Psoas muscle (tissue), 8 donors: ENCODE measurements around the gene TCP11L2. TPM values are rescaled to one million over a fixed set of nuclear protein-coding genes. Genes with fewer than 3 reads are reported as not detected.

Experiments used
- ATAC-seq, 4 donors: fragments of 200-7000 bp; cut with Tn5 transposase; one replicate each; pipeline ENCODE4 v1.9.1; 2020; ENCODE audit warnings: moderate library complexity in 3 of 4, mild to moderate bottlenecking in 2 of 4
- DNase-seq, 2 donors: peaks; one replicate each; pipeline ENCODE4 v3.0.0-alpha.2; 2020
- H3K27ac ChIP-seq: fragments of 200-600 bp; one replicate; pipeline ENCODE4 v1.8.0; 2022
- H3K27me3 ChIP-seq, 3 donors: fragments of 200-600 bp in 1 of 3; one replicate each; pipeline versions ENCODE4 v1.6.1 to v1.8.0; 2013 to 2022; ENCODE audit warnings: low read length in 2 of 3, mild to moderate bottlenecking in 2 of 3, moderate library complexity in 1 of 3; ENCODE audit not compliant: insufficient read depth in 3 of 3
- H3K36me3 ChIP-seq, 2 donors: fragments of 200-600 bp in 1 of 2; one replicate each; pipeline versions ENCODE4 v1.6.1 to v1.8.0; 2013 to 2022; ENCODE audit warnings: low read depth in 1 of 2, mild to moderate bottlenecking in 1 of 2, moderate library complexity in 1 of 2; ENCODE audit not compliant: insufficient read depth in 1 of 2
- H3K4me1 ChIP-seq: fragments of 200-600 bp; one replicate; pipeline ENCODE4 v1.8.0; 2022
- H3K4me3 ChIP-seq: fragments of 200-600 bp; one replicate; pipeline ENCODE4 v1.8.0; 2022; ENCODE audit warnings: mild to moderate bottlenecking
- H3K9me3 ChIP-seq: fragments of 200-600 bp; one replicate; pipeline ENCODE4 v1.8.0; 2022
- CTCF ChIP-seq: fragments of 200-600 bp; IDR thresholded peaks from one replicate; pipeline ENCODE4 v1.8.0; 2022; ENCODE audit warnings: antibody characterized with exemption
- WGBS, 3 donors: extraction: QIAGEN DNeasy Blood & Tissue Kit; methylation state at CpG; one replicate each; pipeline versions ENCODE4 v1.1.6 to v1.1.7; 2013; 5-methylcytosine and 5-hydroxymethylcytosine counted together
- intact Hi-C, 2 donors: fragments of 100-400 bp; cut with DNase I; formaldehyde crosslinking; loops; one replicate each; pipeline versions ENCODE4 v1.11.0 to v1.14.2; 2022
- polyA plus RNA-seq, 3 donors: library from polyadenylated mRNA; stranded (reverse); fragments of 200-250 nt; gene quantifications; one replicate each; pipeline ENCODE4 v1.2.3, GENCODE V29; 2013
- total RNA-seq, 4 donors: library from RNA; stranded (reverse); fragmentation: NEBNext Ultra II Directional in 2 of 4; extraction: Animal tissue kit (Norgen Biotek cat#: 25700) in 2 of 4; gene quantifications; one replicate each; pipeline versions ENCODE4 v1.2.1 to v1.2.4, GENCODE V29; 2021 to 2023
- donor health status: healthy with polysubstance abuse.
- donor health status: DM: no; HTN: no; CAD: no; lungs with moderate emphysema.
- donor health status: Bipolar disorder and iron deficiency.
- donor health status: healthy.
- donor health status: DM: yes; HTN: yes; CAD: no.
- donor health status: DM: no; HTN: no; CAD: no.
- donor health status: DM: no; HTN: no; CAD: no.
- donor health status: DM: yes; HTN: yes; CAD: no.

TCP11L2 gene
- total and polyA plus RNA-seq, 7 donors = 3.9 to 63.1 (median 26.7) TPM

DNA sequence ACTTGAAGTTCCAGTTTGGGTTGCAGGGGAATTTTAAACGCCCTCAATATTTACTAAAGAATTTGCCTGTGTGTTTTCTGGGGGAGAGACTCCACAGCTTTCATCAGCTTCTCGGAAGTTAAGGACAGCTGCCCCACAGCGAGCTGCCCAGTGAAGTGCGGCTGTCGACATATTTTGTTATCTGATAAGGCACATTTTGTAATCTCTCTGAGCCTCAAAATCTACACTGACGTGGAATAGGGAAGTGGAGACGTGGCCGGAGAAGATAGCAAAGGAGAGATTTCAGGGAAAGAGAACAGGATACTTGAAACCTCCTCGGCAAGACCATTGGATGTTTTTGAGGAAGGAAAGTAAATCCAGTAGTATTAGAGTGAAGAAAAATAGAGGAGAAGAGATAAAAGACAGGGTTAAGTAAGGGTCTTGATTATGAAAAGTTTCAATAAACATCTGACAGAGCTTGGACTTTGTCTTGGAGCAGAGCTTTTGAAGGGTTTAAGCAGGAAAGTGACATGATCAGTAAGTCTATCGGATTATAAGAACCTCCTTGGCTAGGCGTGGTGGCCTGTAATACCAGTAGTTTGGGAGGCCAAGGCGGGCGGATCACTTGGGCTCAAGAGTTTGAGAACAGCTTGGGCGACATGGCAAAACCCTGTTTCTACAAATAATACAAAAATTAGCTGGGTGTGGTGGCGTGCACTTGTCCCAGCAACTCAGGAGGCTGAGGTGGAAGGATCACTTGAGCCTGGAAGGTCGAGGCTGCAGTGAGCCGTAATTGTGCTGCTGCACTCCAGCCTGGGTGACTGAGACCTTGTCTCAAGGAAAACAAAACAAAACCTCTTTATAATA is 56.1 kb downstream of the TCP11L2 start:
- H3K27me3 ChIP-seq = no peaks in the 10 kb centered on the region
- 29 to 33% (median 30%) methylated on average over 17 of the region's 17 CpGs for WGBS, 3 donors
- peak overlapping the region; percentile 72 for H3K4me3 ChIP-seq
- peak; percentile 56 to 75 for DNase-seq
- no peaks in the 10 kb centered on the region for H3K36me3 ChIP-seq
- intact Hi-C loops = loop anchor here in 1 of 2 donors (5.0 kb wide), 1 partner anchor 51 kb away; no protein-coding TSS in a partner anchor
- peaks cover 14% of the 10 kb centered on the region for H3K4me1 ChIP-seq
- no peaks in the 10 kb centered on the region for H3K9me3 ChIP-seq
- no peak for TF ChIP-seq CTCF
- H3K27ac ChIP-seq = peak overlapping the region; percentile 96
- ATAC-seq = peak; percentile 65 to 82 (median 78)

- Histone ChIP-seq H3K27ac (peak overlapping the region; percentile 96), H3K4me1 (peaks cover 14% of the 10 kb centered on the region), H3K36me3 (peaks cover 4 to 11% of the 10 kb centered on the region in 2 donors), H3K4me3 (no peak overlapping the region), H3K9me3 (no peaks in the 10 kb centered on the region), H3K27me3 (no peaks in the 10 kb centered on the region)
- intact Hi-C loops = loop anchor here in 1 of 2 donors (5.0 kb wide), 1 partner anchor 53 kb away; no protein-coding TSS in a partner anchor
- 61 to 82% (median 63%) methylated on average over 7 of the region's 7 CpGs for WGBS, 3 donors
- DNase-seq (no peak), ATAC-seq (no peak)
- no peak for TF ChIP-seq CTCF
Measured at GRCh38 chr12:106359646-106360399, 57.3 kb downstream of the TCP11L2 start.

GRCh38 chr12:106360400-106360994 is 58.0 kb downstream of the TCP11L2 start:
- intact Hi-C loops = no loop called here
- H3K36me3 ChIP-seq = peaks cover 4 to 12% of the 10 kb centered on the region in 2 donors
- ATAC-seq (no peak), DNase-seq (no peak)
- no peak overlapping the region for H3K4me3 ChIP-seq
- H3K9me3 ChIP-seq = no peaks in the 10 kb centered on the region
- peaks cover 14% of the 10 kb centered on the region for H3K4me1 ChIP-seq
- TF ChIP-seq CTCF = no peak
- no peak overlapping the region for H3K27ac ChIP-seq
- H3K27me3 ChIP-seq = no peaks in the 10 kb centered on the region
- 96 to 98% (median 97%) methylated on average over 5 of the region's 5 CpGs for WGBS, 3 donors

DNA sequence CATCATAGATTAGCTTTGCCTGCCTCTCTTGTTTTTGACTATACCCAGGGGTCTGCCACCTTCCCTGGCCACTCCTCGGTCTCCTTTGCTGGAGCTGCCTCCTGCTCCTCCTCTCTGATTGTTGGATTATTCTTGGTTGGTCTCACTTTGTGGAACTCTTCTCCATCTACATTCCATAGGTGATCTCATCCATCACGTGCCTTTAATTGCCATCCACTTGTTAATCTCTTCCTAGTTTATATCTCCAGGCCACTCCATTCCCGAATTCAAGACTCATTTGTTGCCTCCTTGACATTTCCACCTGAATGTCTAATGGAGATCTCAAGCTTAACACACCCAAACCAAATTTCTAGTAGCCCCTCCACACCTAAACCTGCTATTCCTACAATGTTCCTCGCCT is 60.4 kb downstream of the TCP11L2 start:
- no peak overlapping the region for H3K4me3 ChIP-seq
- H3K36me3 ChIP-seq = peaks cover 4 to 34% of the 10 kb centered on the region in 2 donors
- intact Hi-C loops = no loop called here
- no peak for ATAC-seq
- TF ChIP-seq CTCF = no peak
- DNase-seq = no peak
- H3K4me1 ChIP-seq = peaks cover 6% of the 10 kb centered on the region
- H3K27ac ChIP-seq = no peak overlapping the region
- WGBS, 3 donors = 86 to 91% (median 90%) methylated on average over 4 of the region's 4 CpGs
- H3K27me3 ChIP-seq = no peaks in the 10 kb centered on the region
- no peaks in the 10 kb centered on the region for H3K9me3 ChIP-seq
